ENCODE results near the gene SEC14L1.

The SEC14L1 gene

DNA sequence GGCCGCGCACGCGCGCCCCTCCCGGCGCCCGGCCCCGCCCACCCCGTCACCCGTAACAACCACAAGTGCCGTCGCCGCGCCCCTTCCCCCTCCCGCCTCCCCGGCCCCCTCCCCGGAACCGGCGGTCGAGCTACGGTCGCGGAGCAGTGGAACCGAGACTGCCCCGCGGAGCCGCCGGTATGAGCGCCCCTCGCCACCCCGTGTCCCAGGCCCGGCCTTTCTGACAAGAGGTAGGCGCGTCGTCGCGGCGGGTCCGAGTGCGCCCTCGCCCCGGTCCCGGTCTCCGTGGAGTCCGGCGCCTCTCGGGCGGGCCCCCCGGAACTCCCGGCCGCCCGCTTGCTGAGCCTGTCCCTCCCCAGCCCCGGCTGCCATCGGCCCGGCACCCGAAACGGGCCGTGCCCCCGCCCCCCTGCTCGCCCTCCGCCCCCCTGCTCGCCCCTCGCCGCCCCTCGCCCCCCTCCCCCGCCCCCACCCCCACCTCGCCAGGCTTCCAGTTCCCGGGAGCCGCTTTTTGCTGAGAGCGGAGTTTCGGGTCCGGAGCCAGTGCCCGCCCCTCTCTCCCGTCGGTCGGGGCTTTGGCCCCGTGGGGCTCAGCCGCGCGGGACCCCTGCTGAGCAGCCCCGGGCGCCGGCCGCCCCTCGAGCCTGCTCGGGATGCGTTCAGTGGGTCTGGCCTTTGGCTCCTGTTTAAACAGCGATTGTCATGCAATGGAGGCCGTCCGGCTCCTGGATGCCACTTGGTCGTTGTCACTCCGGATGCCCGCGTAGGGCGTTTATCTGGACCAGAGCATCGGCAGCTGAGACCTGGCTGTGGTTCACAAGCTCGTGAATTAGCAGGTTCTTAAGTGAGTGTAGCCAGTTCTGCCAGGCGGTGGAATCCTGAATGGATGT, at the start of gene SEC14L1:
Gene SEC14L1, plus strand, starts transcription at position 92 of the 890 bp plus-strand sequence. CDS start 2,628 bp downstream, outside the sequence.
- H3K4me1 ChIP-seq (ENCODE audit: insufficient read depth, low read length) = peaks cover 24% of the 10 kb centered on the region

DNA sequence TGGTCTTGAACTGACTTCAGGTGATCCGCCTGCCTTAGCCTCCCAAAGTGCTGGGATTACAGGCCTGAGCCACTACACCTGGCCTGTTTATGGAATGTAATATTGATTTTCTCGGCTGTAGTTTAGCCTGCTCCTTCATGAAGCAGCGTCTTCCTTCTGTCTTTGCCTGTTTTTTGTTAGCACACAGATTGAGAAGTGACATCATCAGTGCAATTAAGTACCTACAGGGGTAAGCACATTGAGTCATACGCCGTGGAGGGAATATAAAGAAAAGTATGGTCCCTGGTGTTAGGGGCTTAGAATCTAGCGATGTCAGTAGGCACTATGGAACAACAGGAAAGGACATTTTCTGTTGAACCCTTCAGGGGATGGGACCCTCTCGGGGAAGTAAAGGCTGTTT, 48.7 kb upstream of the SEC14L1 start:
- no peak overlapping the region for H3K9ac ChIP-seq (ENCODE audit: low read depth, low read length)
- no peak overlapping the region for H3K27ac ChIP-seq (ENCODE audit: low read length)
- no peak overlapping the region for H3K4me3 ChIP-seq (ENCODE audit: low read depth in 1 of 2, low read length in 2 of 2)
- H3K79me2 ChIP-seq (ENCODE audit: insufficient read depth, low read length) = peaks cover 49% of the 10 kb centered on the region
- DNase-seq = no peak
- peak overlapping the region; percentile 23; the same call in 1 of the 2 replicates for H3K4me2 ChIP-seq (ENCODE audit: insufficient read depth, low read length)
- H2AFZ ChIP-seq (ENCODE audit: low read depth, low read length) = no peak overlapping the region
- peaks cover 17% of the 10 kb centered on the region for H4K20me1 ChIP-seq (ENCODE audit: insufficient read depth, low read length)
- TF ChIP-seq, protein P1, sequence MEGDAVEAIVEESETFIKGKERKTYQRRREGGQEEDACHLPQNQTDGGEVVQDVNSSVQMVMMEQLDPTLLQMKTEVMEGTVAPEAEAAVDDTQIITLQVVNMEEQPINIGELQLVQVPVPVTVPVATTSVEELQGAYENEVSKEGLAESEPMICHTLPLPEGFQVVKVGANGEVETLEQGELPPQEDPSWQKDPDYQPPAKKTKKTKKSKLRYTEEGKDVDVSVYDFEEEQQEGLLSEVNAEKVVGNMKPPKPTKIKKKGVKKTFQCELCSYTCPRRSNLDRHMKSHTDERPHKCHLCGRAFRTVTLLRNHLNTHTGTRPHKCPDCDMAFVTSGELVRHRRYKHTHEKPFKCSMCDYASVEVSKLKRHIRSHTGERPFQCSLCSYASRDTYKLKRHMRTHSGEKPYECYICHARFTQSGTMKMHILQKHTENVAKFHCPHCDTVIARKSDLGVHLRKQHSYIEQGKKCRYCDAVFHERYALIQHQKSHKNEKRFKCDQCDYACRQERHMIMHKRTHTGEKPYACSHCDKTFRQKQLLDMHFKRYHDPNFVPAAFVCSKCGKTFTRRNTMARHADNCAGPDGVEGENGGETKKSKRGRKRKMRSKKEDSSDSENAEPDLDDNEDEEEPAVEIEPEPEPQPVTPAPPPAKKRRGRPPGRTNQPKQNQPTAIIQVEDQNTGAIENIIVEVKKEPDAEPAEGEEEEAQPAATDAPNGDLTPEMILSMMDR (IDR thresholded peaks at IDR 0.05; ENCODE audit: borderline replicate concordance, extremely low read depth, low read length, poor library complexity, severe bottlenecking) = no peak
- no peak for TF ChIP-seq EZH2 (IDR thresholded peaks at IDR 0.05; ENCODE audit: borderline replicate concordance, low read depth, low read length, severe bottlenecking)
- H3K9me3 ChIP-seq (ENCODE audit: insufficient read depth, low read length, severe bottlenecking) = no peaks in the 10 kb centered on the region
- peaks cover 42% of the 10 kb centered on the region for H3K4me1 ChIP-seq (ENCODE audit: insufficient read depth, low read length)
- peaks cover 74% of the 10 kb centered on the region for H3K36me3 ChIP-seq (ENCODE audit: insufficient read depth, low read length)
- no peak for ATAC-seq (ENCODE audit: insufficient read depth, low read depth)
- no peaks in the 10 kb centered on the region for H3K27me3 ChIP-seq (ENCODE audit: insufficient read depth, low read length, poor library complexity)

More for the DNA sequence above, at the start of gene SEC14L1:
- H3K4me2 ChIP-seq (ENCODE audit: insufficient read depth, low read length) = peak within 1 kb of the TSS; percentile 98
- H3K36me3 ChIP-seq (ENCODE audit: insufficient read depth, low read length) = peaks cover 28% of the 10 kb centered on the region
- TF ChIP-seq, protein P1 (IDR thresholded peaks at IDR 0.05; ENCODE audit: borderline replicate concordance, extremely low read depth, low read length, poor library complexity, severe bottlenecking) = no peak
- TF ChIP-seq EZH2 (IDR thresholded peaks at IDR 0.05; ENCODE audit: borderline replicate concordance, low read depth, low read length, severe bottlenecking) = no peak
- peak within 1 kb of the TSS; percentile 81 for H3K9ac ChIP-seq (ENCODE audit: low read depth, low read length)
- peak within 1 kb of the TSS; percentile 93 for H3K27ac ChIP-seq (ENCODE audit: low read length)
- peak; percentile 51 for ATAC-seq (ENCODE audit: insufficient read depth, low read depth)
- H2AFZ ChIP-seq (ENCODE audit: low read depth, low read length) = peak within 1 kb of the TSS; percentile 82
- peaks cover 13% of the 10 kb centered on the region for H3K9me3 ChIP-seq (ENCODE audit: insufficient read depth, low read length, severe bottlenecking)
- 0 out of 2 replicates have a peak, but pooled peaks cover 2% of the 10 kb centered on the region for H4K20me1 ChIP-seq (ENCODE audit: insufficient read depth, low read length)
- H3K27me3 ChIP-seq (ENCODE audit: insufficient read depth, low read length, poor library complexity) = no peaks in the 10 kb centered on the region
- H3K4me3 ChIP-seq (ENCODE audit: low read depth in 1 of 2, low read length in 2 of 2) = peak within 1 kb of the TSS; percentile 72 to 80
- peak; percentile 26 for DNase-seq
- peaks cover 11% of the 10 kb centered on the region for H3K79me2 ChIP-seq (ENCODE audit: insufficient read depth, low read length)

DNA sequence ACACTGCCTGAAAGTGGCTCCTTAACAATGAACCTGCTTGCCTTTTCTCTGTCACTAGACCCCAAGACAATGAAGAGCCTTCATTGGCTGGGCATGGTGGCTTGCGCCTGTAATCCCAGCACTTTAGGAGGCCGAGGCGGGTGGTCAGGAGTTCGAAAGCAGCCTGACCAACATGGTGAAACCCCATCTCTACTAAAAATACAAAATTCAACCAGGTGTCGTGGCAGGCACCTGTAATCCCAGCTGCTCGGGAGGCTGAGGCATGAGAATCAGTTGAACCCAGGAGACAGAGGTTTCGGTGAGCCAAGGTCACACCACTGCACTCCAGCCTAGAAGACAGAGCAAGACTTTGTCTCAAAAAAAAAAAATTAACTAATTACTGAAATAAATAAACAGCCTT, 45.3 kb upstream of the SEC14L1 start:
- H3K27ac ChIP-seq (ENCODE audit: low read length) = no peak overlapping the region
- H3K27me3 ChIP-seq (ENCODE audit: insufficient read depth, low read length, poor library complexity) = no peaks in the 10 kb centered on the region
- no peak overlapping the region for H2AFZ ChIP-seq (ENCODE audit: low read depth, low read length)
- TF ChIP-seq, protein P1 (IDR thresholded peaks at IDR 0.05; ENCODE audit: borderline replicate concordance, extremely low read depth, low read length, poor library complexity, severe bottlenecking) = no peak
- no peak for TF ChIP-seq EZH2 (IDR thresholded peaks at IDR 0.05; ENCODE audit: borderline replicate concordance, low read depth, low read length, severe bottlenecking)
- peaks cover 19% of the 10 kb centered on the region for H3K4me1 ChIP-seq (ENCODE audit: insufficient read depth, low read length)
- ATAC-seq (ENCODE audit: insufficient read depth, low read depth) (no peak), DNase-seq (no peak)
- H3K4me3 ChIP-seq (ENCODE audit: low read depth in 1 of 2, low read length in 2 of 2) = no peak overlapping the region
- no peak overlapping the region for H3K4me2 ChIP-seq (ENCODE audit: insufficient read depth, low read length)
- H4K20me1 ChIP-seq (ENCODE audit: insufficient read depth, low read length) = peaks cover 17% of the 10 kb centered on the region
- no peak overlapping the region for H3K9ac ChIP-seq (ENCODE audit: low read depth, low read length)
- H3K9me3 ChIP-seq (ENCODE audit: insufficient read depth, low read length, severe bottlenecking) = no peaks in the 10 kb centered on the region
- peaks cover 84% of the 10 kb centered on the region for H3K36me3 ChIP-seq (ENCODE audit: insufficient read depth, low read length)
- H3K79me2 ChIP-seq (ENCODE audit: insufficient read depth, low read length) = peaks cover 29% of the 10 kb centered on the region
